Measurements from ENCODE around the gene CECR2.

Gene CECR2

GRCh38 chr22:17436382-17436980 lies 67.2 kb downstream of the CECR2 start:
- no peaks in the 10 kb centered on the region for H3K36me3 ChIP-seq (ENCODE audit: low read depth)
- no peaks in the 10 kb centered on the region for H3K9me3 ChIP-seq (ENCODE audit: severe bottlenecking)
- ATAC-seq (ENCODE audit: low read depth) (no peak), DNase-seq (ENCODE audit: low spot score) (no peak)
- no peak for TF ChIP-seq CTCF (IDR thresholded peaks at IDR 0.05; ENCODE audit: poor library complexity, severe bottlenecking)
- H3K27ac ChIP-seq (ENCODE audit: poor library complexity, severe bottlenecking), result no peak overlapping the region
- H3K27me3 ChIP-seq (ENCODE audit: insufficient read depth, poor library complexity, severe bottlenecking), result no peaks in the 10 kb centered on the region
- no peaks in the 10 kb centered on the region for H3K4me1 ChIP-seq (ENCODE audit: insufficient read depth, poor library complexity, severe bottlenecking)
- H3K4me3 ChIP-seq (ENCODE audit: severe bottlenecking), result no peak overlapping the region

- Histone ChIP-seq H3K4me1 (ENCODE audit: insufficient read depth, poor library complexity, severe bottlenecking) (no peaks in the 10 kb centered on the region), H3K27me3 (ENCODE audit: insufficient read depth, poor library complexity, severe bottlenecking) (no peaks in the 10 kb centered on the region), H3K9me3 (ENCODE audit: severe bottlenecking) (no peaks in the 10 kb centered on the region), H3K4me3 (ENCODE audit: severe bottlenecking) (no peak overlapping the region), H3K36me3 (ENCODE audit: low read depth) (no peaks in the 10 kb centered on the region), H3K27ac (ENCODE audit: poor library complexity, severe bottlenecking) (no peak overlapping the region)
- no peak for ATAC-seq (ENCODE audit: low read depth)
- no peak for DNase-seq (ENCODE audit: low spot score)
- no peak for TF ChIP-seq CTCF (IDR thresholded peaks at IDR 0.05; ENCODE audit: poor library complexity, severe bottlenecking)
Observed at GRCh38 chr22:17436981-17437412, 67.7 kb downstream of the CECR2 start.

GRCh38 chr22:17438026-17438425 lies 68.8 kb downstream of the CECR2 start:
- TF ChIP-seq CTCF (IDR thresholded peaks at IDR 0.05; ENCODE audit: poor library complexity, severe bottlenecking), result no peak
- ATAC-seq (ENCODE audit: low read depth) (no peak), DNase-seq (ENCODE audit: low spot score) (no peak)
- no peaks in the 10 kb centered on the region for H3K36me3 ChIP-seq (ENCODE audit: low read depth)
- H3K4me1 ChIP-seq (ENCODE audit: insufficient read depth, poor library complexity, severe bottlenecking), result no peaks in the 10 kb centered on the region
- H3K9me3 ChIP-seq (ENCODE audit: severe bottlenecking), result no peaks in the 10 kb centered on the region
- H3K27me3 ChIP-seq (ENCODE audit: insufficient read depth, poor library complexity, severe bottlenecking), result no peaks in the 10 kb centered on the region
- no peak overlapping the region for H3K27ac ChIP-seq (ENCODE audit: poor library complexity, severe bottlenecking)
- H3K4me3 ChIP-seq (ENCODE audit: severe bottlenecking), result no peak overlapping the region

- TF ChIP-seq CTCF (IDR thresholded peaks at IDR 0.05; ENCODE audit: poor library complexity, severe bottlenecking), result no peak
Observed at GRCh38 chr22:17441326-17441725, 72.1 kb downstream of the CECR2 start.

GRCh38 chr22:17443405-17444203 lies 74.3 kb downstream of the CECR2 start:
- Histone ChIP-seq H3K27me3 (ENCODE audit: insufficient read depth, poor library complexity, severe bottlenecking) (no peaks in the 10 kb centered on the region), H3K27ac (ENCODE audit: poor library complexity, severe bottlenecking) (no peak overlapping the region), H3K9me3 (ENCODE audit: severe bottlenecking) (no peaks in the 10 kb centered on the region), H3K4me3 (ENCODE audit: severe bottlenecking) (no peak overlapping the region), H3K36me3 (ENCODE audit: low read depth) (no peaks in the 10 kb centered on the region), H3K4me1 (ENCODE audit: insufficient read depth, poor library complexity, severe bottlenecking) (no peaks in the 10 kb centered on the region)
- ATAC-seq (ENCODE audit: low read depth) (no peak), DNase-seq (ENCODE audit: low spot score) (no peak)
- no peak for TF ChIP-seq CTCF (IDR thresholded peaks at IDR 0.05; ENCODE audit: poor library complexity, severe bottlenecking)

More at GRCh38 chr22:17441326-17441725, 72.1 kb downstream of the CECR2 start:
- H3K4me1 ChIP-seq (ENCODE audit: insufficient read depth, poor library complexity, severe bottlenecking), result no peaks in the 10 kb centered on the region
- no peak for ATAC-seq (ENCODE audit: low read depth)
- H3K4me3 ChIP-seq (ENCODE audit: severe bottlenecking), result no peak overlapping the region
- no peak for DNase-seq (ENCODE audit: low spot score)
- H3K36me3 ChIP-seq (ENCODE audit: low read depth), result no peaks in the 10 kb centered on the region
- no peaks in the 10 kb centered on the region for H3K27me3 ChIP-seq (ENCODE audit: insufficient read depth, poor library complexity, severe bottlenecking)
- H3K9me3 ChIP-seq (ENCODE audit: severe bottlenecking), result no peaks in the 10 kb centered on the region
- H3K27ac ChIP-seq (ENCODE audit: poor library complexity, severe bottlenecking), result no peak overlapping the region
